ENCODE data around the gene SLC37A1.

Gene SLC37A1

GRCh38 chr21:42564561-42564971 is 50.9 kb downstream of the SLC37A1 start:
- DNase-seq = no peak

GRCh38 chr21:42565206-42565810 is 51.7 kb downstream of the SLC37A1 start:
- no peak for DNase-seq

- no peak for DNase-seq
Measured at GRCh38 chr21:42565886-42566523, 52.4 kb downstream of the SLC37A1 start.

GRCh38 chr21:42566524-42567213 is 53.0 kb downstream of the SLC37A1 start:
- DNase-seq = no peak

- no peak for DNase-seq
Measured at GRCh38 chr21:42567214-42567555, 53.5 kb downstream of the SLC37A1 start.

- no peak for DNase-seq
Measured at GRCh38 chr21:42567861-42568260, 54.2 kb downstream of the SLC37A1 start.

- no peak for DNase-seq
Measured at GRCh38 chr21:42568376-42568775, 54.7 kb downstream of the SLC37A1 start.

GRCh38 chr21:42568866-42569731 is 55.4 kb downstream of the SLC37A1 start:
- DNase-seq = peak in 1 of 2 experiments; percentile 48

- DNase-seq = no peak
Measured at GRCh38 chr21:42569732-42570301, 56.2 kb downstream of the SLC37A1 start.

- no peak for DNase-seq
Measured at GRCh38 chr21:42570362-42570761, 56.7 kb downstream of the SLC37A1 start.

GRCh38 chr21:42570841-42571387 is 57.3 kb downstream of the SLC37A1 start:
- DNase-seq = peak; percentile 32 to 71

- DNase-seq = no peak
Measured at GRCh38 chr21:42571391-42572150, 57.9 kb downstream of the SLC37A1 start.

- DNase-seq = no peak
Measured at GRCh38 chr21:42572906-42573495, 59.3 kb downstream of the SLC37A1 start.

GRCh38 chr21:42574234-42575027 is 60.8 kb downstream of the SLC37A1 start:
- no peak for DNase-seq

GRCh38 chr21:42575111-42575510 is 61.5 kb downstream of the SLC37A1 start:
- DNase-seq = no peak

GRCh38 chr21:42576639-42577038 is 63.0 kb downstream of the SLC37A1 start:
- no peak for DNase-seq

GRCh38 chr21:42578034-42578433 is 64.4 kb downstream of the SLC37A1 start:
- no peak for DNase-seq

GRCh38 chr21:42578761-42579415 is 65.2 kb downstream of the SLC37A1 start:
- DNase-seq = no peak

- no peak for DNase-seq
Measured at GRCh38 chr21:42579456-42580075, 65.9 kb downstream of the SLC37A1 start.

All from NCI-H526 (cell line).